Testis (tissue), 2 donors: Measurements from ENCODE around the gene NCBP1.

ENCODE experiments used
- CTCF ChIP-seq, 3 experiments: fragments of 450-650 bp in 2 of 3; fragments of 200-600 bp in 1 of 3; sonication (generic) in 1 of 3; IDR thresholded peaks; one replicate each; pipeline ENCODE4 v1.5.1; 2016 to 2019; ENCODE audit warnings: antibody characterized with exemption in 3 of 3, mild to moderate bottlenecking in 2 of 3, moderate library complexity in 1 of 3
- POLR2A ChIP-seq: fragments of 450-650 bp; IDR thresholded peaks from one replicate; pipeline ENCODE4 v1.6.1; 2017; ENCODE audit warnings: antibody characterized with exemption, mild to moderate bottlenecking, moderate library complexity

- TF ChIP-seq CTCF (IDR thresholded peaks at IDR 0.05) = no peak
- TF ChIP-seq POLR2A = no peak
Measured at GRCh38 chr9:97632248-97632984, 1.2 kb upstream of the NCBP1 start.
